Liver (tissue), 9 donors: ENCODE data around the gene SLCO1A2. TPM values are rescaled to one million over a fixed set of nuclear protein-coding genes. Genes with fewer than 3 reads are reported as not detected.

Experiments
- DNase-seq: peaks from one replicate; pipeline ENCODE4 v3.0.0-alpha.2; 2017; ENCODE audit warnings: low spot score
- H3K27ac ChIP-seq, 2 donors: one replicate each; pipeline ENCODE4 v1.7.0; 2013; ENCODE audit warnings: inconsistent platforms in 2 of 2, low read length in 2 of 2, control low read depth in 1 of 2, low read depth in 1 of 2, mild to moderate bottlenecking in 1 of 2
- H3K27me3 ChIP-seq, 4 donors: one replicate each; pipeline versions ENCODE4 v1.6.1 to v1.7.0; 2013; ENCODE audit warnings: low read length in 3 of 4, inconsistent platforms in 1 of 4, mild to moderate bottlenecking in 1 of 4, moderate library complexity in 1 of 4; ENCODE audit not compliant: control insufficient read depth in 4 of 4, insufficient read depth in 4 of 4
- H3K36me3 ChIP-seq, 4 donors: one replicate each; pipeline versions ENCODE4 v1.6.1 to v1.7.0; 2013; ENCODE audit warnings: low read length in 3 of 4, mild to moderate bottlenecking in 3 of 4, low read depth in 1 of 4, moderate library complexity in 1 of 4; ENCODE audit not compliant: control insufficient read depth in 4 of 4, insufficient read depth in 3 of 4
- H3K4me1 ChIP-seq, 4 donors: one replicate each; pipeline versions ENCODE4 v1.6.1 to v1.7.0; 2013; ENCODE audit warnings: low read length in 3 of 4, mild to moderate bottlenecking in 3 of 4, moderate library complexity in 1 of 4; ENCODE audit not compliant: control insufficient read depth in 4 of 4, insufficient read depth in 4 of 4
- H3K4me3 ChIP-seq, 3 donors: one replicate each; pipeline versions ENCODE4 v1.6.1 to v1.7.0; 2013; ENCODE audit warnings: low read length in 3 of 3, control low read depth in 1 of 3, low read depth in 1 of 3, mild to moderate bottlenecking in 1 of 3
- H3K9ac ChIP-seq, 2 donors: one replicate each; pipeline ENCODE4 v1.7.0; 2013; ENCODE audit warnings: low read length in 2 of 2, mild to moderate bottlenecking in 2 of 2, moderate library complexity in 2 of 2, control low read depth in 1 of 2, low read depth in 1 of 2
- H3K9me3 ChIP-seq, 4 donors: one replicate each; pipeline versions ENCODE4 v1.6.1 to v1.7.0; 2013; ENCODE audit warnings: low read length in 3 of 4; ENCODE audit not compliant: control insufficient read depth in 4 of 4
- ATF3 ChIP-seq: IDR thresholded peaks from 2 replicates; pipeline ENCODE4 v1.6.1; 2016; ENCODE audit warnings: antibody characterized with exemption
- CTCF ChIP-seq: fragments of 150-350 bp; IDR thresholded peaks from 2 replicates; pipeline ENCODE4 v1.5.1; 2017; ENCODE audit warnings: improper control_type of control experiment, low read depth, low read length; ENCODE audit not compliant: missing input control
- EGR1 ChIP-seq, 2 donors: IDR thresholded peaks; 2 replicates each; pipeline ENCODE4 v1.6.1; 2016 to 2018; ENCODE audit warnings: antibody characterized with exemption in 2 of 2, low read depth in 2 of 2
- FOXA1 ChIP-seq: IDR thresholded peaks from 2 replicates; pipeline ENCODE4 v1.6.1; 2016; ENCODE audit warnings: antibody characterized with exemption
- FOXA2 ChIP-seq: IDR thresholded peaks from 2 replicates; pipeline ENCODE4 v1.6.1; 2016; ENCODE audit warnings: antibody characterized with exemption
- GABPA ChIP-seq, 2 donors: IDR thresholded peaks in 1 of 2; conservative IDR thresholded peaks in 1 of 2; 2 replicates each; pipeline ENCODE4 v1.6.1; 2016; ENCODE audit warnings: antibody characterized with exemption in 2 of 2, mild to moderate bottlenecking in 1 of 2, moderate library complexity in 1 of 2
- HNF4A ChIP-seq, 2 donors: conservative IDR thresholded peaks; 2 replicates each; pipeline ENCODE4 v1.6.1; 2016; ENCODE audit warnings: antibody characterized with exemption in 2 of 2, mild to moderate bottlenecking in 2 of 2
- HNF4G ChIP-seq: IDR thresholded peaks from 2 replicates; pipeline ENCODE4 v1.6.1; 2016; ENCODE audit warnings: antibody characterized with exemption
- JUND ChIP-seq, 2 donors: IDR thresholded peaks; 2 replicates each; pipeline ENCODE4 v1.6.1; 2016; ENCODE audit warnings: antibody characterized with exemption in 2 of 2
- RAD21 ChIP-seq, 2 donors: IDR thresholded peaks; 2 replicates each; pipeline ENCODE4 v1.6.1; 2016; ENCODE audit warnings: antibody characterized with exemption in 2 of 2, mild to moderate bottlenecking in 2 of 2
- REST ChIP-seq: IDR thresholded peaks from 2 replicates; pipeline ENCODE4 v1.6.1; 2016; ENCODE audit warnings: antibody characterized with exemption, mild to moderate bottlenecking
- RXRA ChIP-seq, 2 donors: IDR thresholded peaks; 2 replicates each; pipeline ENCODE4 v1.6.1; 2017 to 2018; ENCODE audit warnings: antibody characterized with exemption in 2 of 2, mild to moderate bottlenecking in 1 of 2
- SP1 ChIP-seq: IDR thresholded peaks from 2 replicates; pipeline ENCODE4 v1.6.1; 2018; ENCODE audit warnings: antibody characterized with exemption, mild to moderate bottlenecking
- TAF1 ChIP-seq: conservative IDR thresholded peaks from 2 replicates; pipeline ENCODE4 v1.6.1; 2016; ENCODE audit warnings: antibody characterized with exemption, mild to moderate bottlenecking
- YY1 ChIP-seq: IDR thresholded peaks from 2 replicates; pipeline ENCODE4 v1.6.1; 2016; ENCODE audit warnings: antibody characterized with exemption, mild to moderate bottlenecking
- whole genome bisulfite sequencing: extraction: QIAGEN DNeasy Blood & Tissue Kit; methylation state at CpG from one replicate; pipeline ENCODE4 v1.1.7; 2013; 5-methylcytosine and 5-hydroxymethylcytosine counted together
- polyA plus RNA-seq, 2 donors: library from polyadenylated mRNA; stranded (reverse) in 1 of 2; unstranded in 1 of 2; fragments of 200-250 nt in 1 of 2; fragments of >200 nt in 1 of 2; fragmentation: Nextera tagmentation in 1 of 2; extraction: Ambion mirVana in 1 of 2; gene quantifications; one replicate each; pipeline versions ENCODE4 v1.2.1 to v1.2.3, GENCODE V29; 2013 to 2015
- total RNA-seq, 2 donors: library from RNA; depleted of rRNA; stranded (reverse); fragments of >200 nt; gene quantifications; one replicate each; pipeline ENCODE4 v1.2.3, GENCODE V29; 2014
- TF ChIP-seq, protein P1 (sequence below): IDR thresholded peaks from 2 replicates; pipeline ENCODE4 v1.6.1; 2016; ENCODE audit warnings: antibody characterized with exemption
- TF ChIP-seq, protein P2 (sequence below): IDR thresholded peaks from 2 replicates; pipeline ENCODE4 v1.6.1; 2016; ENCODE audit warnings: antibody characterized with exemption
- donor health status: healthy.
- donor health status: healthy.
- donor health status: healthy.
- donor health status: healthy.
- donor health status: healthy.

The SLCO1A2 gene
- total and polyA plus RNA-seq, 4 donors: 0.17 to 1.8 (median 0.60) TPM; not detected in 1

- WGBS: 77% methylated on average over 3 of the region's 3 CpGs
- DNase-seq: no peak
- Histone ChIP-seq H3K9ac (no peak overlapping the region), H3K9me3 (no peaks in the 10 kb centered on the region), H3K27ac (no peak overlapping the region), H3K27me3 (no peaks in the 10 kb centered on the region), H3K4me1 (no peaks in the 10 kb centered on the region), H3K36me3 (no peaks in the 10 kb centered on the region), H3K4me3 (no peak overlapping the region)
- TF ChIP-seq, protein P1, sequence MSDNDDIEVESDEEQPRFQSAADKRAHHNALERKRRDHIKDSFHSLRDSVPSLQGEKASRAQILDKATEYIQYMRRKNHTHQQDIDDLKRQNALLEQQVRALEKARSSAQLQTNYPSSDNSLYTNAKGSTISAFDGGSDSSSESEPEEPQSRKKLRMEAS: no peak
- TF ChIP-seq YY1 (no peak), EGR1 (IDR thresholded peaks at IDR 0.05; ENCODE audit: low read depth in 2 of 2) (no peak), TAF1 (no peak), CTCF (no peak), GABPA (IDR thresholded peaks at IDR 0.05 in 1 of 2, conservative IDR thresholded peaks at IDR 0.05 in 1 of 2) (no peak), RAD21 (IDR thresholded peaks at IDR 0.05) (no peak), REST (no peak), ATF3 (no peak), RXRA (IDR thresholded peaks at IDR 0.05) (no peak), JUND (IDR thresholded peaks at IDR 0.05) (no peak)
Observed at GRCh38 chr12:21379218-21379617, 44.5 kb upstream of the SLCO1A2 start.

- Histone ChIP-seq H3K4me1 (no peaks in the 10 kb centered on the region), H3K9me3 (no peaks in the 10 kb centered on the region), H3K27ac (no peak within 1 kb of the TSS), H3K4me3 (no peak within 1 kb of the TSS), H3K36me3 (no peaks in the 10 kb centered on the region), H3K27me3 (no peaks in the 10 kb centered on the region), H3K9ac (no peak within 1 kb of the TSS)
- TF ChIP-seq YY1 (no peak), HNF4A (conservative IDR thresholded peaks at IDR 0.05) (no peak), SP1 (no peak), FOXA2 (no peak), REST (no peak), EGR1 (IDR thresholded peaks at IDR 0.05; ENCODE audit: low read depth in 2 of 2) (no peak), RXRA (IDR thresholded peaks at IDR 0.05) (no peak), HNF4G (no peak), CTCF (no peak), JUND (IDR thresholded peaks at IDR 0.05) (no peak), FOXA1 (no peak), RAD21 (IDR thresholded peaks at IDR 0.05) (no peak)
- TF ChIP-seq, protein P1: no peak
- TF ChIP-seq, protein P2, sequence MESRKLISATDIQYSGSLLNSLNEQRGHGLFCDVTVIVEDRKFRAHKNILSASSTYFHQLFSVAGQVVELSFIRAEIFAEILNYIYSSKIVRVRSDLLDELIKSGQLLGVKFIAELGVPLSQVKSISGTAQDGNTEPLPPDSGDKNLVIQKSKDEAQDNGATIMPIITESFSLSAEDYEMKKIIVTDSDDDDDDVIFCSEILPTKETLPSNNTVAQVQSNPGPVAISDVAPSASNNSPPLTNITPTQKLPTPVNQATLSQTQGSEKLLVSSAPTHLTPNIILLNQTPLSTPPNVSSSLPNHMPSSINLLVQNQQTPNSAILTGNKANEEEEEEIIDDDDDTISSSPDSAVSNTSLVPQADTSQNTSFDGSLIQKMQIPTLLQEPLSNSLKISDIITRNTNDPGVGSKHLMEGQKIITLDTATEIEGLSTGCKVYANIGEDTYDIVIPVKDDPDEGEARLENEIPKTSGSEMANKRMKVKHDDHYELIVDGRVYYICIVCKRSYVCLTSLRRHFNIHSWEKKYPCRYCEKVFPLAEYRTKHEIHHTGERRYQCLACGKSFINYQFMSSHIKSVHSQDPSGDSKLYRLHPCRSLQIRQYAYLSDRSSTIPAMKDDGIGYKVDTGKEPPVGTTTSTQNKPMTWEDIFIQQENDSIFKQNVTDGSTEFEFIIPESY: no peak
- DNase-seq: no peak
- WGBS: 61% methylated on average over 2 of the region's 2 CpGs
Observed at GRCh38 chr12:21372602-21373001, 37.9 kb upstream of the SLCO1A2 start, which contains the start of gene IAPP. IAPP (plus strand) TSS chr12:21372902; CDS start chr12:21373352, 450 bp downstream.
